ENCODE measurements around the gene SVIL. TPM values are rescaled to one million over a fixed set of nuclear protein-coding genes. Genes with fewer than 3 reads are reported as not detected.

The SVIL gene
- total and polyA plus RNA-seq, 2 donors (not counting 1 experiment from before 2014, with no cell fraction given) = 0.74 to 0.88 TPM

DNA sequence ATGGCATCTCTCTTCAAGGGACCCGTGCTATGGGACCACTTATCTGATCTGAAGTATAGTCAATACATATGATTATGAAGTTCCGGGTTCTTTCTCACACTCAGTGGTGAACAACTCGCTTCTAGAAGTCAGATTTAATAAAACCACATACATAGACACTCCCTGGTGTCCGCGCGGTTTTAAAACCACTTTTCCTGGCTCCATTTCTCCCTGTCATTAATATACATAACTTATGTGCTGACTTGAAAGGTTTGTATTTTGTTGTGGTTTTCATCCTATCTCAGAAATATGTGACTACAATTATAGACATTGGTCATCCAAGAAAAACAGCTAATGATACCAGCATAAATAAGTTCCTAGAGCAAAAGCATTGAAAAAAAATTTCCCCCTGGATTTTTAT is 34.0 kb downstream of the SVIL start:
- Histone ChIP-seq H4K20me1 (ENCODE audit: control insufficient read depth, insufficient read depth, low read length, poor library complexity, severe bottlenecking) (no peaks in the 10 kb centered on the region), H2AFZ (ENCODE audit: insufficient read depth, low read depth, low read length, poor library complexity, severe bottlenecking) (no peak overlapping the region), H3K79me2 (ENCODE audit: control insufficient read depth, insufficient read depth, low read length) (no peaks in the 10 kb centered on the region), H3K27me3 (replicated peaks in 1 of 4; ENCODE audit: control extremely low read depth in 1 of 4, control insufficient read depth in 3 of 4, insufficient read depth in 4 of 4, low read length in 3 of 4) (no peaks in the 10 kb centered on the region), H3K9ac (ENCODE audit: low read length) (no peak overlapping the region), H3K4me1 (ENCODE audit: control insufficient read depth in 2 of 2, insufficient read depth in 2 of 2, low read length in 2 of 2) (no peaks in the 10 kb centered on the region), H3K4me2 (replicated peaks; ENCODE audit: low read depth, low read length, poor library complexity, severe bottlenecking) (no peak overlapping the region), H3K36me3 (replicated peaks in 1 of 2; ENCODE audit: control extremely low read depth in 1 of 2, control insufficient read depth in 1 of 2, extremely low read depth in 1 of 2, insufficient read depth in 2 of 2, low read length in 1 of 2) (no peaks in the 10 kb centered on the region), H3K27ac (ENCODE audit: low read length in 2 of 2) (no peak overlapping the region), H3K9me3 (ENCODE audit: control extremely low read depth in 1 of 3, control insufficient read depth in 2 of 3, insufficient read depth in 1 of 3, low read length in 2 of 3) (no peaks in the 10 kb centered on the region), H3K4me3 (ENCODE audit: control extremely low read depth in 1 of 5, extremely low read depth in 1 of 5, insufficient read depth in 1 of 5, low read depth in 2 of 5, low read length in 4 of 5) (no peak overlapping the region)
- H3K4me1 Mint-ChIP-seq = no peaks in the 10 kb centered on the region
- POLR2A ChIA-PET = no interaction called here
- H3K9me3 Mint-ChIP-seq (ENCODE audit: insufficient read depth) = no peaks in the 10 kb centered on the region
- CTCF ChIA-PET = interaction anchor here (0.6 kb wide), 1 partner anchor 10 kb away, joined by 3 read pairs; no protein-coding TSS in a partner anchor
- intact Hi-C loops (cut with micrococcal nuclease) = no loop called here
- no peak for ATAC-seq (ENCODE audit: low read depth)
- H3K27ac Mint-ChIP-seq = no peak overlapping the region
- WGBS (ENCODE audit: insufficient coverage) = no CpG with 5 or more reads among the region's 6 CpGs
- no peak overlapping the region for H3K4me3 Mint-ChIP-seq
- H3K27me3 Mint-ChIP-seq = no peaks in the 10 kb centered on the region
- no peak for DNase-seq
- TF ChIP-seq, protein P1, sequence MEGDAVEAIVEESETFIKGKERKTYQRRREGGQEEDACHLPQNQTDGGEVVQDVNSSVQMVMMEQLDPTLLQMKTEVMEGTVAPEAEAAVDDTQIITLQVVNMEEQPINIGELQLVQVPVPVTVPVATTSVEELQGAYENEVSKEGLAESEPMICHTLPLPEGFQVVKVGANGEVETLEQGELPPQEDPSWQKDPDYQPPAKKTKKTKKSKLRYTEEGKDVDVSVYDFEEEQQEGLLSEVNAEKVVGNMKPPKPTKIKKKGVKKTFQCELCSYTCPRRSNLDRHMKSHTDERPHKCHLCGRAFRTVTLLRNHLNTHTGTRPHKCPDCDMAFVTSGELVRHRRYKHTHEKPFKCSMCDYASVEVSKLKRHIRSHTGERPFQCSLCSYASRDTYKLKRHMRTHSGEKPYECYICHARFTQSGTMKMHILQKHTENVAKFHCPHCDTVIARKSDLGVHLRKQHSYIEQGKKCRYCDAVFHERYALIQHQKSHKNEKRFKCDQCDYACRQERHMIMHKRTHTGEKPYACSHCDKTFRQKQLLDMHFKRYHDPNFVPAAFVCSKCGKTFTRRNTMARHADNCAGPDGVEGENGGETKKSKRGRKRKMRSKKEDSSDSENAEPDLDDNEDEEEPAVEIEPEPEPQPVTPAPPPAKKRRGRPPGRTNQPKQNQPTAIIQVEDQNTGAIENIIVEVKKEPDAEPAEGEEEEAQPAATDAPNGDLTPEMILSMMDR (IDR thresholded peaks at IDR 0.05) = no peak
- no peak for TF ChIP-seq EZH2 (IDR thresholded peaks at IDR 0.05; ENCODE audit: borderline replicate concordance, insufficient read depth, low read depth, low read length, poor library complexity, severe bottlenecking)

DNA sequence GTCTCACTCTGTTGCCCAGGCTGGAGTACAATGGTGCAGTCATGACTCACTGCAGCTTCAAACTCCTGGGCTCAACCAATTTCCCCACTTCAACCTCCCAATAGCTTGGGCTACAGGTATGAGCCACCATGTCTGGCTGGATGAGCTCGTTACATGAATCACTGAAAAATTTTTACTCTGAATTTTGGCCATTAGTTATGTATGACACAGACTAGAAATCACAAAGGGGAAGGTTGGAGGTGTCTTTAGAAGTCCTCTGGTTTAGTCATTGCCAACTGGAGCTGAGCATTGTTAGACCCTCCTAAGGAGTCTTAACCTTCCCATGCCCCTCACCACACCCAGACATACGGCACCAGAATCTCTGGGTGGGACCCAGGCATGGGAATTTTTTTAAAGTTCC is 34.7 kb downstream of the SVIL start:
- ATAC-seq (ENCODE audit: low read depth) (no peak), DNase-seq (no peak)
- Histone ChIP-seq H3K79me2 (ENCODE audit: control insufficient read depth, insufficient read depth, low read length) (no peaks in the 10 kb centered on the region), H3K4me2 (replicated peaks; ENCODE audit: low read depth, low read length, poor library complexity, severe bottlenecking) (no peak overlapping the region), H2AFZ (ENCODE audit: insufficient read depth, low read depth, low read length, poor library complexity, severe bottlenecking) (no peak overlapping the region), H3K27me3 (replicated peaks in 1 of 4; ENCODE audit: control extremely low read depth in 1 of 4, control insufficient read depth in 3 of 4, insufficient read depth in 4 of 4, low read length in 3 of 4) (no peaks in the 10 kb centered on the region), H3K27ac (ENCODE audit: low read length in 2 of 2) (no peak overlapping the region), H4K20me1 (ENCODE audit: control insufficient read depth, insufficient read depth, low read length, poor library complexity, severe bottlenecking) (no peaks in the 10 kb centered on the region), H3K9me3 (ENCODE audit: control extremely low read depth in 1 of 3, control insufficient read depth in 2 of 3, insufficient read depth in 1 of 3, low read length in 2 of 3) (no peaks in the 10 kb centered on the region), H3K36me3 (replicated peaks in 1 of 2; ENCODE audit: control extremely low read depth in 1 of 2, control insufficient read depth in 1 of 2, extremely low read depth in 1 of 2, insufficient read depth in 2 of 2, low read length in 1 of 2) (no peaks in the 10 kb centered on the region), H3K4me3 (ENCODE audit: control extremely low read depth in 1 of 5, extremely low read depth in 1 of 5, insufficient read depth in 1 of 5, low read depth in 2 of 5, low read length in 4 of 5) (no peak overlapping the region), H3K4me1 (ENCODE audit: control insufficient read depth in 2 of 2, insufficient read depth in 2 of 2, low read length in 2 of 2) (no peaks in the 10 kb centered on the region), H3K9ac (ENCODE audit: low read length) (no peak overlapping the region)
- TF ChIP-seq, protein P1 (IDR thresholded peaks at IDR 0.05) = no peak
- TF ChIP-seq EZH2 (IDR thresholded peaks at IDR 0.05; ENCODE audit: borderline replicate concordance, insufficient read depth, low read depth, low read length, poor library complexity, severe bottlenecking) = no peak
- WGBS (ENCODE audit: insufficient coverage) = 90% methylated on average over 1 of the region's 2 CpGs
- intact Hi-C loops (cut with micrococcal nuclease) = no loop called here
- ChIA-PET CTCF (no interaction called here), POLR2A (no interaction called here)
- Mint-ChIP-seq H3K9me3 (ENCODE audit: insufficient read depth) (no peaks in the 10 kb centered on the region), H3K27me3 (no peaks in the 10 kb centered on the region), H3K27ac (no peak overlapping the region), H3K4me1 (no peaks in the 10 kb centered on the region), H3K4me3 (no peak overlapping the region)
